Transverse colon (tissue), 4 donors: ENCODE data around the gene TMEM107.

Experiments used
- POLR2A ChIP-seq: fragments of 450-650 bp; IDR thresholded peaks from one replicate; pipeline ENCODE4 v1.6.1; 2016; ENCODE audit warnings: antibody characterized with exemption, mild to moderate bottlenecking, moderate library complexity
- POLR2AphosphoS5 ChIP-seq, 3 donors: sonication (generic); formaldehyde crosslinking; IDR thresholded peaks; one replicate each; pipeline ENCODE4 v1.6.1; 2016; ENCODE audit warnings: antibody characterized with exemption in 3 of 3
- TF ChIP-seq, protein P1 (sequence below), 5 experiments: fragments of 200-600 bp in 3 of 5; fragments of 450-650 bp in 2 of 5; sonication (generic) in 3 of 5; IDR thresholded peaks; 1 replicate in 2 of 5; 2 replicates in 3 of 5; pipeline ENCODE4 v1.5.1; 2016 to 2017; ENCODE audit warnings: antibody characterized with exemption in 5 of 5, inconsistent platforms in 3 of 5, mild to moderate bottlenecking in 2 of 5, moderate library complexity in 1 of 5

DNA sequence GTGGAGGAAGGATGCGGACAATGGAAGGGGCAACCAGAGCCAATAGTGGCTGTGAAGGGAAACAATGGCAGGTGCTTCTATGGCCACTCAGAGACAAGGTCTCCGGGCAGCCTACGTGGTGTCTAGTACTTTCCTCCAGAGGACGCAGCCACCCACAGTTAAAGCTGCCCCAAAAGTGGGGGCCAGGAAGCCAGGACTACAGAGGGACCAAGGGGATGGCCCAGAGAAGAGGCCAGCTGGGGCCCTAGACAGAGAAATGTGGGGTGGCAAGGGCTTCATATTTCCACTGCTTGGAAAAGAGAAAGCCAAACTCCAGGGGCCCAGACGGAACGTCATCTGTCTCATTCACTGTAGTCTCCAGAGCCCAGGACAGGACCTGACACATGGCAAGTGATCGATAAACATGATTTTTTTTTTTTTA is 23.1 kb downstream of the TMEM107 start:
- TF ChIP-seq, protein P1, sequence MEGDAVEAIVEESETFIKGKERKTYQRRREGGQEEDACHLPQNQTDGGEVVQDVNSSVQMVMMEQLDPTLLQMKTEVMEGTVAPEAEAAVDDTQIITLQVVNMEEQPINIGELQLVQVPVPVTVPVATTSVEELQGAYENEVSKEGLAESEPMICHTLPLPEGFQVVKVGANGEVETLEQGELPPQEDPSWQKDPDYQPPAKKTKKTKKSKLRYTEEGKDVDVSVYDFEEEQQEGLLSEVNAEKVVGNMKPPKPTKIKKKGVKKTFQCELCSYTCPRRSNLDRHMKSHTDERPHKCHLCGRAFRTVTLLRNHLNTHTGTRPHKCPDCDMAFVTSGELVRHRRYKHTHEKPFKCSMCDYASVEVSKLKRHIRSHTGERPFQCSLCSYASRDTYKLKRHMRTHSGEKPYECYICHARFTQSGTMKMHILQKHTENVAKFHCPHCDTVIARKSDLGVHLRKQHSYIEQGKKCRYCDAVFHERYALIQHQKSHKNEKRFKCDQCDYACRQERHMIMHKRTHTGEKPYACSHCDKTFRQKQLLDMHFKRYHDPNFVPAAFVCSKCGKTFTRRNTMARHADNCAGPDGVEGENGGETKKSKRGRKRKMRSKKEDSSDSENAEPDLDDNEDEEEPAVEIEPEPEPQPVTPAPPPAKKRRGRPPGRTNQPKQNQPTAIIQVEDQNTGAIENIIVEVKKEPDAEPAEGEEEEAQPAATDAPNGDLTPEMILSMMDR (IDR thresholded peaks at IDR 0.05), result no peak
- TF ChIP-seq POLR2A (no peak), POLR2AphosphoS5 (IDR thresholded peaks at IDR 0.05) (no peak)
